Ascending aorta (tissue), 2 donors: ENCODE results near the gene LSS. TPM values are rescaled to one million over a fixed set of nuclear protein-coding genes. Genes with fewer than 3 reads are reported as not detected.

Experiments
- DNase-seq, 2 donors: peaks; one replicate each; pipeline ENCODE4 v3.0.0-alpha.2; 2019; ENCODE audit warnings: low spot score in 2 of 2
- H3K27ac ChIP-seq, 2 donors: fragments of 200-600 bp; sonication (generic); one replicate each; pipeline ENCODE4 v1.5.1; 2016 to 2017; ENCODE audit warnings: mild to moderate bottlenecking in 1 of 2
- H3K27me3 ChIP-seq: fragments of 200-600 bp; sonication (generic); one replicate; pipeline ENCODE4 v1.5.1; 2017
- H3K36me3 ChIP-seq, 2 donors: fragments of 200-600 bp; sonication (generic); one replicate each; pipeline ENCODE4 v1.5.1; 2016
- H3K4me1 ChIP-seq, 2 donors: fragments of 200-600 bp; sonication (generic); one replicate each; pipeline ENCODE4 v1.5.1; 2016 to 2017; ENCODE audit warnings: mild to moderate bottlenecking in 1 of 2
- H3K4me3 ChIP-seq, 2 donors: fragments of 200-600 bp; sonication (generic); one replicate each; pipeline ENCODE4 v1.5.1; 2016 to 2017; ENCODE audit warnings: mild to moderate bottlenecking in 1 of 2
- H3K9me3 ChIP-seq, 2 donors: fragments of 200-600 bp; sonication (generic); one replicate each; pipeline ENCODE4 v1.5.1; 2016
- CTCF ChIP-seq, 3 experiments: fragments of 200-600 bp in 2 of 3; fragments of 450-650 bp in 1 of 3; sonication (generic) in 2 of 3; IDR thresholded peaks; one replicate each; pipeline ENCODE4 v1.5.1; 2016 to 2019; ENCODE audit warnings: antibody characterized with exemption in 3 of 3, mild to moderate bottlenecking in 1 of 3, moderate library complexity in 1 of 3
- intact Hi-C: fragments of 100-400 bp; cut with DNase I; formaldehyde crosslinking; loops from one replicate; pipeline ENCODE4 v1.15.1; 2023
- total RNA-seq: library from RNA; depleted of rRNA; stranded (reverse); fragments of >200 nt; gene quantifications from one replicate; pipeline ENCODE4 v1.1.0, GENCODE V29; 2016

Gene LSS
- total RNA-seq, 1 donor from 2014 or later, result 49.4 TPM

- H3K4me3 ChIP-seq, result no peak overlapping the region
- no peak for DNase-seq
- no peak for TF ChIP-seq CTCF (IDR thresholded peaks at IDR 0.05)
- H3K27ac ChIP-seq, result no peak overlapping the region
- H3K36me3 ChIP-seq, result peaks cover 83 to 92% of the 10 kb centered on the region in 2 donors
- no peaks in the 10 kb centered on the region for H3K4me1 ChIP-seq
- intact Hi-C loops, result no loop called here
- no peaks in the 10 kb centered on the region for H3K9me3 ChIP-seq
- H3K27me3 ChIP-seq, result no peaks in the 10 kb centered on the region
Measured at GRCh38 chr21:46266946-46267345, 38.4 kb upstream of the LSS start.

GRCh38 chr21:46265736-46266525 lies 37.4 kb upstream of the LSS start:
- H3K36me3 ChIP-seq, result peaks cover 84 to 92% of the 10 kb centered on the region in 2 donors
- intact Hi-C loops, result no loop called here

GRCh38 chr21:46264690-46265144 lies 36.1 kb upstream of the LSS start:
- no peak for TF ChIP-seq CTCF (IDR thresholded peaks at IDR 0.05)
- Histone ChIP-seq H3K36me3 (peaks cover 89 to 92% of the 10 kb centered on the region in 2 donors), H3K27me3 (no peaks in the 10 kb centered on the region), H3K9me3 (no peaks in the 10 kb centered on the region), H3K4me1 (no peaks in the 10 kb centered on the region), H3K27ac (no peak overlapping the region), H3K4me3 (no peak overlapping the region)
- intact Hi-C loops, result no loop called here
- DNase-seq, result no peak

More at GRCh38 chr21:46265736-46266525, 37.4 kb upstream of the LSS start:
- Histone ChIP-seq H3K27ac (no peak overlapping the region), H3K4me1 (no peaks in the 10 kb centered on the region), H3K27me3 (no peaks in the 10 kb centered on the region), H3K4me3 (no peak overlapping the region), H3K9me3 (no peaks in the 10 kb centered on the region)
- DNase-seq, result no peak
- no peak for TF ChIP-seq CTCF (IDR thresholded peaks at IDR 0.05)

GRCh38 chr21:46264046-46264689 lies 35.6 kb upstream of the LSS start:
- no peaks in the 10 kb centered on the region for H3K9me3 ChIP-seq
- no peaks in the 10 kb centered on the region for H3K27me3 ChIP-seq
- H3K4me3 ChIP-seq, result no peak overlapping the region
- no peak for TF ChIP-seq CTCF (IDR thresholded peaks at IDR 0.05)
- H3K36me3 ChIP-seq, result peaks cover 89 to 92% of the 10 kb centered on the region in 2 donors
- H3K27ac ChIP-seq, result no peak overlapping the region
- intact Hi-C loops, result no loop called here
- no peak for DNase-seq
- no peaks in the 10 kb centered on the region for H3K4me1 ChIP-seq

GRCh38 chr21:46256501-46256994 lies 28.0 kb upstream of the LSS start:
- no peaks in the 10 kb centered on the region for H3K4me1 ChIP-seq
- no peak for DNase-seq
- intact Hi-C loops, result no loop called here
- no peaks in the 10 kb centered on the region for H3K27me3 ChIP-seq
- TF ChIP-seq CTCF (IDR thresholded peaks at IDR 0.05), result no peak
- no peak overlapping the region for H3K4me3 ChIP-seq
- peaks cover 92 to 98% of the 10 kb centered on the region in 2 donors for H3K36me3 ChIP-seq
- H3K9me3 ChIP-seq, result no peaks in the 10 kb centered on the region
- no peak overlapping the region for H3K27ac ChIP-seq
